Gastrocnemius medialis (tissue), 4 donors: ENCODE results near the gene RAPGEF1.

Experiments
- CTCF ChIP-seq, 5 experiments: fragments of 450-650 bp in 3 of 5; fragments of 200-600 bp in 2 of 5; sonication (generic) in 2 of 5; IDR thresholded peaks in 4 of 5; conservative IDR thresholded peaks in 1 of 5; 1 replicate in 4 of 5; 2 replicates in 1 of 5; pipeline ENCODE4 v1.5.1; 2016 to 2019; ENCODE audit warnings: antibody characterized with exemption in 5 of 5, mild to moderate bottlenecking in 3 of 5, moderate library complexity in 3 of 5
- POLR2A ChIP-seq, 2 donors: fragments of 450-650 bp; IDR thresholded peaks; one replicate each; pipeline ENCODE4 v1.6.1; 2017; ENCODE audit warnings: antibody characterized with exemption in 2 of 2, mild to moderate bottlenecking in 2 of 2, moderate library complexity in 2 of 2

- TF ChIP-seq CTCF (IDR thresholded peaks at IDR 0.05 in 4 of 5, conservative IDR thresholded peaks at IDR 0.05 in 1 of 5) (no peak), POLR2A (IDR thresholded peaks at IDR 0.05) (no peak)
These were observed 115.0 kb downstream of the RAPGEF1 start for GRCh38 chr9:131624636-131625507.
